Neutrophil (primary cell): ENCODE results near the gene ZNF536.

Source experiments
- H3K27ac ChIP-seq: fragments of 200-600 bp; sonication (generic); 2 replicates; pipeline ENCODE4 v1.5.1; 2016; ENCODE audit warnings: mild to moderate bottlenecking, moderate library complexity
- H3K27me3 ChIP-seq: fragments of 200-600 bp; sonication (generic); 2 replicates; pipeline ENCODE4 v1.6.0; 2016; ENCODE audit warnings: mild to moderate bottlenecking
- H3K36me3 ChIP-seq: fragments of 200-600 bp; sonication (generic); 2 replicates; pipeline ENCODE4 v1.5.1; 2017
- H3K4me1 ChIP-seq, 2 experiments: fragments of 200-600 bp in 1 of 2; sonication (generic) in 1 of 2; 1 replicate in 1 of 2; 2 replicates in 1 of 2; pipeline versions ENCODE4 v1.5.1 to v1.6.1; 2013 to 2016; ENCODE audit warnings: low read depth in 1 of 2, low read length in 1 of 2, mild to moderate bottlenecking in 1 of 2, moderate library complexity in 1 of 2; ENCODE audit not compliant: control insufficient read depth in 1 of 2, insufficient read depth in 1 of 2
- H3K4me3 ChIP-seq, 2 experiments: fragments of 200-600 bp in 1 of 2; sonication (generic) in 1 of 2; 1 replicate in 1 of 2; 2 replicates in 1 of 2; pipeline ENCODE4 v1.5.1; 2013 to 2016; ENCODE audit warnings: low read depth in 1 of 2, low read length in 1 of 2, mild to moderate bottlenecking in 1 of 2, moderate library complexity in 1 of 2
- H3K9me3 ChIP-seq: fragments of 200-600 bp; sonication (generic); 2 replicates; pipeline ENCODE4 v1.5.1; 2016
- TF ChIP-seq, protein P1 (sequence below): fragments of 200-600 bp; sonication (generic); IDR thresholded peaks from 2 replicates; pipeline ENCODE4 v1.5.1; 2016; ENCODE audit warnings: antibody characterized with exemption

Gene ZNF536

DNA sequence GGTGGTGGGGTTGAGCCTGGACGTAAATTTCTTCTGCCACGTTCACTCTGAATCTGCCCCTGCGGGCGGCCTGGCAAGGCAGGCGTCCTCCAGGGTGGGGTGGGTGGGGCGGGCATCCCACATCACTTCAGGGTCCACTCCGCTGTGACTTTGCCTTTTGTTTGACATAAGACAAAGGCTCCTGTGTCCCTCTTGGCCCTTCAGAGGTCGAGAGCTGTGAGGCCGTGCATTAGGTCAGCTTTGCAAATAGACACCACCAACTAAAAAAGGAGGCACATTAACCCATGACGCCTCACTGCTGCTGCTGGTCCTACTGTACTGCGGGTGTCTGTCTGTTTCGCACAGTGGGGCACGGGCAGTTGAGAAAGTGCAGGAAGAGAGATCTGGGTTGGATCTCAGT lies 10.5 kb upstream of the ZNF536 start:
- Histone ChIP-seq H3K27me3 (peaks cover 44% of the 10 kb centered on the region), H3K27ac (no peak overlapping the region), H3K4me3 (no peak overlapping the region), H3K9me3 (no peaks in the 10 kb centered on the region), H3K36me3 (no peaks in the 10 kb centered on the region), H3K4me1 (no peaks in the 10 kb centered on the region)
- TF ChIP-seq, protein P1, sequence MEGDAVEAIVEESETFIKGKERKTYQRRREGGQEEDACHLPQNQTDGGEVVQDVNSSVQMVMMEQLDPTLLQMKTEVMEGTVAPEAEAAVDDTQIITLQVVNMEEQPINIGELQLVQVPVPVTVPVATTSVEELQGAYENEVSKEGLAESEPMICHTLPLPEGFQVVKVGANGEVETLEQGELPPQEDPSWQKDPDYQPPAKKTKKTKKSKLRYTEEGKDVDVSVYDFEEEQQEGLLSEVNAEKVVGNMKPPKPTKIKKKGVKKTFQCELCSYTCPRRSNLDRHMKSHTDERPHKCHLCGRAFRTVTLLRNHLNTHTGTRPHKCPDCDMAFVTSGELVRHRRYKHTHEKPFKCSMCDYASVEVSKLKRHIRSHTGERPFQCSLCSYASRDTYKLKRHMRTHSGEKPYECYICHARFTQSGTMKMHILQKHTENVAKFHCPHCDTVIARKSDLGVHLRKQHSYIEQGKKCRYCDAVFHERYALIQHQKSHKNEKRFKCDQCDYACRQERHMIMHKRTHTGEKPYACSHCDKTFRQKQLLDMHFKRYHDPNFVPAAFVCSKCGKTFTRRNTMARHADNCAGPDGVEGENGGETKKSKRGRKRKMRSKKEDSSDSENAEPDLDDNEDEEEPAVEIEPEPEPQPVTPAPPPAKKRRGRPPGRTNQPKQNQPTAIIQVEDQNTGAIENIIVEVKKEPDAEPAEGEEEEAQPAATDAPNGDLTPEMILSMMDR: no peak

DNA sequence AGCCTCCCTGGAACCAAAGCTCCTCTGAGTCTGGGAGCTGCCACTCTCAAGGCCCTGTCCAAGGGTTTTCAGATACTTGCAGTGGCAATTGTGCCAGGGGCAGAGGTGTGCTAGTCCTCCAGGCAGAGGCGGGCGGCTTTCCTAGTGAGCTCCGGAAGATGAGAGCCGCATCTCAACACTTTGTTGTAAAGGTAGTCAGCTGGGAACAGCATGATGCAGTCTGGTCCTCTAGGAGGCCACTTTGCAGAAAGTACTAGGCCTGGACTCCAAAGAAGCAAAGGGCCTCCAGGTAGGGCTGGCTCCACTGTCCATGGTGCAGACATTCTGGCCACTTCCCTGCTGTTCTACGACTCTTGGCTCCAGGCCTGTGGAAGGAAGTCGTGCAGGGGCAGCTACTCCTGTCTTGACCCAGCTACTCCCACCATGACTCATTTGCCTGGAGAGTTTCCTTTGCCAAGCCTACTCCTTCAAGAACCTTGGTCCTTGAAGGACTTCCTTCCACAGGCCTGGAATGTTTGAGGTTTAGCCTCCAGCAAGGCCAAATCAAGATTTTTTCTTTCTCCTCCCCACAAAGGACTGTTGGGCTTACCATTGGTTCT lies 9.9 kb upstream of the ZNF536 start:
- Histone ChIP-seq H3K4me3 (no peak overlapping the region), H3K36me3 (no peaks in the 10 kb centered on the region), H3K4me1 (no peaks in the 10 kb centered on the region), H3K9me3 (no peaks in the 10 kb centered on the region), H3K27me3 (peaks cover 48% of the 10 kb centered on the region), H3K27ac (no peak overlapping the region)
- TF ChIP-seq, protein P1: no peak

DNA sequence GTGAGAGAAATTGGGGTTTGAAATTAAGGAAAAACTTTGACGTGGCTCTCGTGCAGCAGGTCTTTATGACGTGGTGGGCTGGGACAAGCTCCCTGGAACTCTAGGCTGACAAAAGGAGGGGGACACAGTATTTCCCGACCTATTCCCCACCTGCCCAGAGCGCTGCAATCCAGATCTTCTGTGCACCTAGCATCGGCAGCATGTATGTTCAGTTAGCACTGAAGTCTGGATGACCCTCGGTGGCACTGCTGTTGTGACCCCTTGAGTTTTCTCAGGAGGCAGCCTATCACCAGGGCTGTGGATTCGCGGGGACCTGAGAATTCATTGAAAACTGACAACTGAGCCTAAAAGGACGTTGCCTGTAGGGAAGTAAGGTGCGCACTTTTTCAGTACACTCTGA lies 9.1 kb upstream of the ZNF536 start:
- H3K4me1 ChIP-seq: no peaks in the 10 kb centered on the region
- TF ChIP-seq, protein P1: no peak
- no peaks in the 10 kb centered on the region for H3K36me3 ChIP-seq
- no peak overlapping the region for H3K27ac ChIP-seq
- no peaks in the 10 kb centered on the region for H3K9me3 ChIP-seq
- no peak overlapping the region for H3K4me3 ChIP-seq
- peaks cover 48% of the 10 kb centered on the region for H3K27me3 ChIP-seq

DNA sequence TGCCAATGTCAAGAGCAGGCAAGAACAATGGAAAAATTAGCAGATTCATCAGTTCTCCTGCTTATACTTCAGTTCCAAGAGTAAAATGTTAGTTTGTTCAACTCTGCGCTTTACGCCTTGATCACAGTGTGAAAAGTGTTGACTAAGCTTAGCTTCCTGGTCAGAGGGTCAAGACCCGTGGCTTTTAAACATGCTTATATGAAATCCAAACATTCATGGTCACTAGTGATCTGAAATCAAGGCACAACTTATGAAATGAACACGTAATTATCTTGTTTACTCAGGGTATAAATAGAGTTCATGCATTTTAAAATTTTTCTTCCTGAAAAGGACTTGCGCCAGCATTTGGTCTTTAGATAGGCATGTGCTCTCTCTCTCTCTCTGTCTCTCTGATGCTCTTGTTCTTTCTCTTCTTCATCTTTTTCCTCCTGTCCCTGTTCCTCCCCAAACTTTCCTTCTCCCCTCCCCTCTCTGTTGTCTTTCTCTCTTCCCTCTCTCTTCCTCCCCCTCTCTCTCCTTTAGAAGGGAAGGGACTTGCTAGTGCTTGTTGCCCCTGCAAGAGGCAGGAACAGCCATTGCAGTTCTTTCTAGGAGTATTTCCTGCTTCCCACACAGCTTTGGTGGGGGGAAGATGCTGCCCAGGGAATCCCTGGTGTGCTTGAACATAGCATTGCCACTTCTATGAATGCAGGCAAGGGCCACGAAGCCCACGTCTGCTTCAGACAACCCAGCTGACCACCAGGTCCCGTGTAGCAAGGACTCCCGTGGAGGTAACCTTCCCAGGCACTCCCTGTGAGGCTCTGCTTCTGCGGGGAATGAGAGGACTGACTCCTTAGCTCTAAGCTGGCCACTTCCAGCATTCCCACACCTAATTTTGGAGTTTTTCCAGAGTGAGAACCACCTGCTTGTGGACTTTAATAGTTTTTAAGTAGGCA lies 7.1 kb upstream of the ZNF536 start:
- TF ChIP-seq, protein P1: no peak
- H3K4me3 ChIP-seq: no peak overlapping the region
- H3K27me3 ChIP-seq: peaks cover 43% of the 10 kb centered on the region
- no peaks in the 10 kb centered on the region for H3K9me3 ChIP-seq
- no peaks in the 10 kb centered on the region for H3K36me3 ChIP-seq
- no peak overlapping the region for H3K27ac ChIP-seq
- no peaks in the 10 kb centered on the region for H3K4me1 ChIP-seq

DNA sequence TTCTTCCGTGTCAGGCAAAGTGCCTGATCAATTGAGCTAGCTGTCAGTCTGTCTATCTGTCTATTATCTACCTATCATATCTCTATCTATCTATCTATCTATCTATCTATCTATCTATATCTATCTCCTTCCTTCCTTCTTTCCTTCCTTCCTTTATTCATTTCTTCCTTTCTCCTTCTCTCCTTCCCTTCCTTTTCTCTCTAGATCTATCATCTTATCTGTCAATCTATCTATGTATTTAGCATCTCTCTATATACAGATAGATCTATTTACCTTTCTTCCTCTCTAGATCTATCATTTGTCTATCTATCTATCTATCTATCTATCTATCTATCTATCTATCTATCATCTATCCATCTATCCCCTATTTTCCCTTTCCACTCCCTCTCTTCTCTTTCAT lies 5.9 kb upstream of the ZNF536 start:
- Histone ChIP-seq H3K36me3 (no peaks in the 10 kb centered on the region), H3K27ac (no peak overlapping the region), H3K9me3 (no peaks in the 10 kb centered on the region), H3K4me3 (no peak overlapping the region), H3K4me1 (no peaks in the 10 kb centered on the region), H3K27me3 (peaks cover 35% of the 10 kb centered on the region)
- TF ChIP-seq, protein P1: no peak
